Activated CD4-positive, alpha-beta T cell treated with anti-CD3 and anti-CD28 coated beads for 36 hours (primary cell): ENCODE data around the gene TTN. TPM values are rescaled to one million over a fixed set of nuclear protein-coding genes. Genes with fewer than 3 reads are reported as not detected.
"Not testable (repeated sequence)": the region's sequence is repeated elsewhere in the genome, so short reads cannot be mapped to it uniquely, and the experiment has no call there.

Source experiments
- ATAC-seq: fragments of 200-7000 bp; cut with Tn5 transposase; one replicate; pipeline ENCODE4 v1.10.0; 2021; ENCODE audit warnings: mild to moderate bottlenecking, moderate library complexity
- CTCF ChIA-PET: fragments of 350-600 bp; sonication (Branson Sonifier 250); formaldehyde crosslinking; loops from one replicate; lab custom pipeline; 2021; ENCODE audit warnings: antibody characterized with exemption; lab: Charles Lee
- POLR2A ChIA-PET: fragments of 350-600 bp; sonication (Branson Sonifier 250); formaldehyde crosslinking; loops from one replicate; lab custom pipeline; 2021; ENCODE audit warnings: antibody characterized with exemption, inconsistent platforms; lab: Charles Lee
- DNase-seq: peaks from one replicate; pipeline ENCODE4 v3.0.0-alpha.2; 2020
- H3K27ac Mint-ChIP-seq: one replicate; pipeline ENCODE4 v1.8.0; 2021; ENCODE audit warnings: mixed read lengths
- H3K27me3 Mint-ChIP-seq: one replicate; pipeline ENCODE4 v1.8.0; 2021; ENCODE audit warnings: mixed read lengths
- H3K36me3 Mint-ChIP-seq: one replicate; pipeline ENCODE4 v1.8.0; 2021; ENCODE audit warnings: low read depth, mixed read lengths
- H3K4me1 Mint-ChIP-seq: one replicate; pipeline ENCODE4 v1.8.0; 2021; ENCODE audit warnings: mixed read lengths
- H3K4me3 Mint-ChIP-seq: one replicate; pipeline ENCODE4 v1.8.0; 2021; ENCODE audit warnings: mild to moderate bottlenecking, moderate library complexity, mixed read lengths
- H3K9me3 Mint-ChIP-seq: one replicate; pipeline ENCODE4 v1.8.0; 2021; ENCODE audit warnings: low read depth, mixed read lengths
- intact Hi-C, 2 experiments: fragments of 100-400 bp; cut with DNase I in 1 of 2; cut with micrococcal nuclease in 1 of 2; formaldehyde crosslinking; loops; one replicate each; pipeline versions ENCODE4 v1.14.2 to v1.15.1; 2022 to 2024; cut with DNase I, micrococcal nuclease
- total RNA-seq, 2 experiments: library from RNA; stranded (reverse); gene quantifications; one replicate each; pipeline ENCODE4 v1.2.3, GENCODE V29; 2021

The TTN gene
- total RNA-seq, 2 experiments from 2014 or later = 1.6 to 3.1 TPM

DNA sequence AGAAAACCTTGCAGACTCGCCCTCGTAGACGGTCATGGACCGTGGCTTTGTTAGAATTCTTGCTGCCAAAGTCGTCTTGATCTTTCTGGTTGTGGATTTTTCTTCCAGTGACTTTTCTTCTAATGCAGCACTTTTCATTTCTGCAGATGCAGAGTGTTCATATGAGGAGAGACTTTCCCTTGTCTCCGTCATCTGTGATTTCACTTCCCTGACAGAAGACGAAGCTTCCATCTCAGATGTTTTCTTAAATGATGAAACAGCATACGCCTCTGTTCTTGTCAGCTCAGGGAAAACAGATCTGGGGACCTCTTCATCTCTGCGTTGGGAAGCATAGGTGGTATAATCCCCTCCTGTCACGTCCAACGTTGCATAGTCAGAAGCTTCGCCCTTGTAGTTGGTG, 276.1 kb downstream of the TTN start:
- ChIA-PET POLR2A (interaction anchor here (0.8 to 0.9 kb wide), 2 partner anchors 20 to 81 kb away, joined by 3 to 4 read pairs; no protein-coding TSS in a partner anchor), CTCF (interaction anchor here (2.9 kb wide), 1 partner anchor 15 kb away, joined by 11 read pairs; no protein-coding TSS in a partner anchor)
- peak overlapping the region; percentile 79 for H3K27ac Mint-ChIP-seq
- H3K9me3 Mint-ChIP-seq = peaks cover 2% of the 10 kb centered on the region
- no peaks in the 10 kb centered on the region for H3K27me3 Mint-ChIP-seq
- peak overlapping the region; percentile 24 for H3K4me3 Mint-ChIP-seq
- H3K4me1 Mint-ChIP-seq = peaks cover 52% of the 10 kb centered on the region
- no peak for ATAC-seq
- intact Hi-C loops = loop anchor here in 1 of 2 experiments (2.0 kb wide), 1 partner anchor 52 kb away; the partner anchor contains the start of gene FKBP7
- DNase-seq = no peak
- peaks cover 67% of the 10 kb centered on the region for H3K36me3 Mint-ChIP-seq

DNA sequence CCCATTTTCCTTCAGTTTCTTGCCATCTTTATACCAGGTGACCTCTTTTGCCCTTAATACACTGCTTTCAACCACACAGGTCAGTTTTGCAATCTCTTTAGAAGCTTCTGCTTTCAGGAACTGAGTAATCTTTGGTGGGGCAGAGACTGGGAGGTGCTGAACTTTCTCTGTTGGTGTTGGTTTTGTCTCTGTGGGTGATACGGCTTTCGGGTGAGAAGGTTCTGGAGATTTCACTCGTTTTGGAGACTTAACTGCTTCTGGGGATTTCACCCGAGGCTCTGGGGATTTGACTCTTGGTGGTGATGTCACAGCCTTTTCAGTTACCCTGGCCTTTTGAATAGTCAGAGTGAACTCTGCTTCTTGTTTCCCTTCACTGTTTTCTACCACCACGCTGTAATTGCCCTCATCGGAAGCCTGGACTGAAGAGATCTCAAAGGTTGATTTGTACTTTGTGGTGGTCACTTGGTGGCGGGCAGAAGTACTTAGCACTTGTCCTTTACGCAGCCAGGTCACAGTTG, 276.5 kb downstream of the TTN start:
- ChIA-PET CTCF (interaction anchor here (0.9 to 2.9 kb wide), 2 partner anchors 9 to 15 kb away, joined by 3 to 11 read pairs; no protein-coding TSS in a partner anchor), POLR2A (interaction anchor here (0.8 to 0.9 kb wide), 2 partner anchors 19 to 81 kb away, joined by 3 to 4 read pairs; no protein-coding TSS in a partner anchor)
- peaks cover 66% of the 10 kb centered on the region for H3K36me3 Mint-ChIP-seq
- H3K27me3 Mint-ChIP-seq = no peaks in the 10 kb centered on the region
- peaks cover 56% of the 10 kb centered on the region for H3K4me1 Mint-ChIP-seq
- H3K27ac Mint-ChIP-seq = peak overlapping the region; percentile 79
- intact Hi-C loops = loop anchor here (1.0 to 2.0 kb wide), 2 partner anchors 16 to 52 kb away; partner anchors contain the start of gene FKBP7 (in 1 of the 2)
- ATAC-seq (peak; percentile 93), DNase-seq (peak; percentile 75)
- H3K9me3 Mint-ChIP-seq = peaks cover 2% of the 10 kb centered on the region
- peak overlapping the region; percentile 24 for H3K4me3 Mint-ChIP-seq

DNA sequence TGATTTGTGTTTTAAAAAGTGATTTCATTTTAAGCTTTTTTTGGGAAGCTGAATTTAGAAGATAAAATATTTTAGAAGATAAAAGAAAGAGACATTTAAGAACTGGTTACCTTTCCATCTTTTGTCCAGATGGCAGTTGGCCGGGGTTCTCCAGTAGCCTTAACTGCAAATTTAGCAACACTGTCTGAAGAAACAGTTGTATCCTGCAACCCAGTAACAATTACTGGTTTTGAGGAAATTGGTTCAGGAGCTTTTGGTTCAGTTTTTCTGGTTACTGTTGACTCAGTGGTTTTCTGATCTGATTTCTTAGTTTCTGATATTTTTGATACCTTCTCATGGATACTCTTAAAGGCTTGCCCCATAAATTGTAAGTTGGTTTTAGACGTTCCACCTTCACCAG, 277.1 kb downstream of the TTN start:
- H3K27me3 Mint-ChIP-seq = no peaks in the 10 kb centered on the region
- no peak for ATAC-seq
- CTCF ChIA-PET = interaction anchor here (0.9 to 2.9 kb wide), 2 partner anchors 9 to 14 kb away, joined by 3 to 11 read pairs; no protein-coding TSS in a partner anchor
- intact Hi-C loops = loop anchor here (1.0 to 2.0 kb wide), 2 partner anchors 16 to 51 kb away; partner anchors contain the start of gene FKBP7 (in 1 of the 2)
- peaks cover 66% of the 10 kb centered on the region for H3K36me3 Mint-ChIP-seq
- H3K9me3 Mint-ChIP-seq = peaks cover 2% of the 10 kb centered on the region
- no peak overlapping the region for H3K4me3 Mint-ChIP-seq
- POLR2A ChIA-PET = interaction anchor here (0.8 kb wide), 1 partner anchor 80 kb away, joined by 3 read pairs; no protein-coding TSS in a partner anchor
- DNase-seq = no peak
- peaks cover 59% of the 10 kb centered on the region for H3K4me1 Mint-ChIP-seq
- peak overlapping the region; percentile 79 for H3K27ac Mint-ChIP-seq

DNA sequence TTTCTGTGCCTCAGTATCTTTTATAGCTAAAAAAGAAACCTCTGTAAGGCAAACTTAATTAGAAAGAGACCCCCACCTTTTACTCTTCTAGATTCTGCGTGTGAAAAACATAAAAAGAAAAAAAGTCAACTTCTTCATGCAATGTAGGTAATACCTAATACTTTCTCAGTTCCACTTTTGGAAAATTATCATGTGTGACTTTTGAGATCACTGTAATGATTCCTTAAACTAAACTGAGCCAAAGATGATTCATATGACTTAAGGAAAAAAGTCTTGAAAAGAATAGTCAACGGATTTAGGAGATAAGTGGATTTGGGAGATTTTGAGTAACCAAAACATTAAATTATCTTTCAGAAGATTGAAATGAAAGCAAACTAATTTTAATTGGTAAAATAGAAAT, 278.0 kb downstream of the TTN start:
- ChIA-PET POLR2A (no interaction called here), CTCF (interaction anchor here (0.9 to 2.9 kb wide), 2 partner anchors 13 to 110 kb away, joined by 3 to 11 read pairs; no protein-coding TSS in a partner anchor)
- H3K9me3 Mint-ChIP-seq = peaks cover 2% of the 10 kb centered on the region
- DNase-seq = no peak
- H3K27ac Mint-ChIP-seq = no peak overlapping the region
- H3K36me3 Mint-ChIP-seq = peaks cover 57% of the 10 kb centered on the region
- no peak for ATAC-seq
- intact Hi-C loops = loop anchor here (2.0 to 10.0 kb wide), 2 partner anchors 20 to 496 kb away; no protein-coding TSS in a partner anchor
- H3K4me1 Mint-ChIP-seq = peaks cover 64% of the 10 kb centered on the region
- no peaks in the 10 kb centered on the region for H3K27me3 Mint-ChIP-seq
- H3K4me3 Mint-ChIP-seq = no peak overlapping the region

DNA sequence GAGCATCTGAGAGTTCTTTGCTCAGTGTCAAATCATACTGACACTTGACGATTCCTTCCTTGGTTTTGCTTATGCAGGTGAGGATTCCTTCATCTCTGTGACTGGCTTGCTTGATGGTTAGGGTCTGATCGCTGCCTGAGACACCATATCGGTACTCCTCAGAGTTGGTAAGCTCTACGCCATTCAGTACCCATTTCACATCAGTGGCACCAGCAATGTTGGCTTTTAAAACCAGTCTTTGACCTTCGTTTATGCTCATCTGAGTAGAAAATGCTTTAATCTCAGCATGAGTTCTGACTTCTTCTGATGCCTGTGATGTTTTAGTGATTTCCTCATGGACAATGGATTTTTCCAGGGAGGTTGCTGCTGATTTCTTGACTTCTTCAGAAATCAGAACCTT, 278.6 kb downstream of the TTN start:
- Mint-ChIP-seq H3K27me3 (no peaks in the 10 kb centered on the region), H3K36me3 (peaks cover 53% of the 10 kb centered on the region), H3K4me1 (peaks cover 66% of the 10 kb centered on the region), H3K9me3 (no peaks in the 10 kb centered on the region), H3K27ac (no peak overlapping the region), H3K4me3 (no peak overlapping the region)
- ATAC-seq (no peak), DNase-seq (no peak)
- CTCF ChIA-PET = interaction anchor here (0.9 to 2.9 kb wide), 2 partner anchors 13 to 109 kb away, joined by 3 to 11 read pairs; no protein-coding TSS in a partner anchor
- intact Hi-C loops = loop anchor here (2.0 to 10.0 kb wide), 2 partner anchors 20 to 496 kb away; no protein-coding TSS in a partner anchor
- POLR2A ChIA-PET = no interaction called here

DNA sequence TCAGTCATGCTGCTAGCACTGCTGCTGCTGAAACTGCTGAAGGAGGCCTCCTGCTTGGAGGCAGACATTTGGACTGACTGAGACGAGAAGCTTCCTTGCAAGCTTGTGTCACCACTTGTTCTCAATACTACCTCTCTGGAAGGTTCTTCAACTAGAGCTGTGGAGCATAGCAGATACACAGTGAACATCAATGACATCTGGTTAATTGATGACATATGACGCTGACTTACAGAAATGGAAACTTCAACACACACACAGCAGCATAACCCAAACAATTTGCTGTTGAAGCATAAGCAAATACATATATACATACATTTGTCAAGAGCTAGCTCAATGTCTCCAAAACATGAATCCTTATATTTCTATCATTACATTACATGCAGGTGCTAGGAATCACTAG, 279.6 kb downstream of the TTN start:
- Mint-ChIP-seq H3K27me3 (no peaks in the 10 kb centered on the region), H3K36me3 (peaks cover 50% of the 10 kb centered on the region), H3K4me1 (peaks cover 70% of the 10 kb centered on the region), H3K27ac (no peak overlapping the region), H3K4me3 (no peak overlapping the region), H3K9me3 (peaks cover 2% of the 10 kb centered on the region)
- ChIA-PET POLR2A (interaction anchor here (0.5 kb wide), 1 partner anchor 70 kb away, joined by 5 read pairs; no protein-coding TSS in a partner anchor), CTCF (interaction anchor here (0.6 to 1.0 kb wide), 2 partner anchors 32 to 268 kb away, joined by 3 read pairs; no protein-coding TSS in a partner anchor)
- no peak for DNase-seq
- intact Hi-C loops = loop anchor here in 1 of 2 experiments (10.0 kb wide), 1 partner anchor 497 kb away; no protein-coding TSS in a partner anchor
- ATAC-seq = no peak

DNA sequence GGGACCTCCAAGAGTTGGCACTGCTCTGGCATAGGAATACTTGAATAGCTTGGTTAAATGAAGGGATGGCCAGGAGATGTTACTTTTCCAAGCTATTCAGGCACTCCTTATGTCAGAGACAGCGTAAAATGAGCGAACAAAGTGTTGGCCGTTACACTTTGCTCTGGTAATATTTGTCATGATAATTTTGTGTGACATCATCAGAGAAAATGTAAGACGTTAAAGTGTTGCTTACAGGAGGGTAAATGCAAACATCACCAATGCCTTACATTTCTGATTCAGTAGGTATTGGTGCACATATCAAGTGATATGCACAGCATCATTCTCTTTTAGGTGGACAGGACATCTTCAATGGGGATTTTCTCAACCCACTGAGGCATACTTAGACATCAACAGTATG, 281.0 kb downstream of the TTN start:
- Mint-ChIP-seq H3K9me3 (peaks cover 8% of the 10 kb centered on the region), H3K27me3 (no peaks in the 10 kb centered on the region), H3K4me1 (peaks cover 71% of the 10 kb centered on the region), H3K27ac (no peak overlapping the region), H3K4me3 (no peak overlapping the region), H3K36me3 (peaks cover 41% of the 10 kb centered on the region)
- ChIA-PET CTCF (no interaction called here), POLR2A (interaction anchor here (0.8 kb wide), 1 partner anchor 27 kb away, joined by 4 read pairs; no protein-coding TSS in a partner anchor)
- ATAC-seq (no peak), DNase-seq (no peak)
- intact Hi-C loops = loop anchor here in 1 of 2 experiments (10.0 kb wide), 1 partner anchor 499 kb away; no protein-coding TSS in a partner anchor

DNA sequence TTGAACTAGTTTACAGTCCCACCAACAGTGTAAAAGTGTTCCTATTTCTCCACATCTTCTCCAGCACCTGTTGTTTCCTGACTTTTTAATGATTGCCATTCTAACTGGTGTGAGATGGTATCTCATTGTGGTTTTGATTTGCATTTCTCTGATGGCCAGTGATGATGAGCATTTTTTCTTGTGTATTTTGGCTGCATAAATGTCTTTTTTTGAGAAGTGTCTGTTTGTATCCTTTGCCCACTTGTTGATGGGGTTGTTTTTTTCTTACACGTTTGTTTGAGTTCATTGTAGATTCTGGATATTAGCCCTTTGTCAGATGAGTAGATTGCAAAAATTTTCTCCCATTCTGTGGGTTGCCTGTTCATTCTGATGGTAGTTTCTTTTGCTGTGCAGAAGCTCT, 281.8 kb downstream of the TTN start:
- intact Hi-C loops = loop anchor here in 1 of 2 experiments (10.0 kb wide), 1 partner anchor 499 kb away; no protein-coding TSS in a partner anchor
- Mint-ChIP-seq H3K36me3 (peaks cover 33% of the 10 kb centered on the region), H3K4me1 (peaks cover 71% of the 10 kb centered on the region), H3K27ac (peak overlapping the region; percentile 53), H3K4me3 (peak overlapping the region; percentile 18)
- DNase-seq, H3K27me3 Mint-ChIP-seq, CTCF ChIA-PET, H3K9me3 Mint-ChIP-seq, ATAC-seq: not testable (repeated sequence)
- POLR2A ChIA-PET = interaction anchor here (0.8 kb wide), 1 partner anchor 28 kb away, joined by 4 read pairs; no protein-coding TSS in a partner anchor

DNA sequence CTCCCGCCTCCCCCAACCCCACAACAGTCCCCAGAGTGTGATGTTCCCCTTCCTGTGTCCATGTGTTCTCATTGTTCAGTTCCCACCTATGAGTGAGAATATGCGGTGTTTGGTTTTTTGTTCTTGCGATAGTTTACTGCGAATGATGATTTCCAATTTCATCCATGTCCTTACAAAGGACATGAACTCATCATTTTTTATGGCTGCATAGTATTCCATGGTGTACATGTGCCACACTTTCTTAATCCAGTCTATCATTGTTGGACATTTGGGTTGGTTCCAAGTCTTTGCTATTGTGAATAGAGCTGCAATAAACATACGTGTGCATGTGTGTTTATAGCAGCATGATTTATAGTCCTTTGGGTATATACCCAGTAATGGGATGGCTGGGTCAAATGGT, 282.2 kb downstream of the TTN start:
- Mint-ChIP-seq H3K36me3 (peaks cover 32% of the 10 kb centered on the region), H3K4me1 (peaks cover 70% of the 10 kb centered on the region)
- intact Hi-C loops = loop anchor here in 1 of 2 experiments (10.0 kb wide), 1 partner anchor 500 kb away; no protein-coding TSS in a partner anchor
- CTCF ChIA-PET = interaction anchor here (1.7 to 2.6 kb wide), 2 partner anchors 11 to 43 kb away, joined by 7 to 16 read pairs; no protein-coding TSS in a partner anchor
- H3K27me3 Mint-ChIP-seq, H3K9me3 Mint-ChIP-seq, ATAC-seq, DNase-seq, POLR2A ChIA-PET, H3K27ac Mint-ChIP-seq, H3K4me3 Mint-ChIP-seq: not testable (repeated sequence)

DNA sequence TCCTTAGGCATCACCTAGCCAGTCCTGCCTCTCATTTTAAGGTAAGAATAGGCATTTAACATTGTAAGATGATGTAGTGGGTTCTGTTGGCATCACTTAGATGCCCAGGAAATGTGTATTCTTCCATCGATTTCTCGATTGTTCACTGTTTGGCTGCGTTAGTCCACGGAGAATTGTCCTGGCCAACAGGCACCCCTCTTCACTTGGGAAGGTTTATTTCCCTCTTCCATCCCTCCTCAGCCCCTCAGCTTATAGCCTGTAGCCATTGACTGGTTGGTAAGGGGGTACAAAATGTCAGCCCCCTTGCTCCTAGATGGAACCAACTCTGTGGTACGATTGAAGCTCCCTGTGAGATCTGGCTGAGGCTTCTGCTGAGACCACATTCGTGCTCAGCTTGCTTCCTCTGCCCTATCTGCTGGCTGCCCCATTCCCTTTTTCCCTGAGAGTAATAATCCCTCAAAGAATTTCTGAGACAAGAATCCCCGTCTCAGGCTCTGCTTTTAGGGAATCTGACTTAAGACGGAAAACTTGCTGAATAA, 283.6 kb downstream of the TTN start:
- ChIA-PET CTCF (interaction anchor here (1.7 to 2.6 kb wide), 3 partner anchors 10 to 74 kb away, joined by 7 to 16 read pairs (median 7); no protein-coding TSS in a partner anchor), POLR2A (no interaction called here)
- H3K4me1 Mint-ChIP-seq = peaks cover 61% of the 10 kb centered on the region
- ATAC-seq = no peak
- H3K9me3 Mint-ChIP-seq = peaks cover 8% of the 10 kb centered on the region
- peak overlapping the region; percentile 92 for H3K27ac Mint-ChIP-seq
- no peak for DNase-seq
- H3K27me3 Mint-ChIP-seq = no peaks in the 10 kb centered on the region
- intact Hi-C loops = loop anchor here (1.0 to 10.0 kb wide), 8 partner anchors 9 to 509 kb away; partner anchors contain the start of genes PLEKHA3 (in 2 of the 2), RBM45 (in 2 of the 2), PJVK (in 1 of the 2) and PRKRA (in 1 of the 2)
- peak overlapping the region; percentile 85 for H3K4me3 Mint-ChIP-seq
- H3K36me3 Mint-ChIP-seq = peaks cover 31% of the 10 kb centered on the region
